NOMO-1 (cell line): ENCODE measurements around the gene GLIPR2.
A peak's percentile ranks its signal among the peaks of the same experiment; 100 is the strongest.

Source experiments
- DNase-seq, 2 experiments: peaks; one replicate each; lab custom pipeline; 2025; ENCODE audit not compliant: unreplicated experiment in 2 of 2; lab: John Stamatoyannopoulos, UW

GLIPR2 gene

GRCh38 chr9:36190388-36191289 lies 54.1 kb downstream of the GLIPR2 start, which contains the start of gene CLTA:
TSS of gene CLTA (plus strand) at chr9:36190921. CDS start at chr9:36191057, 136 bp downstream.
- peak; percentile 100 for DNase-seq

DNA sequence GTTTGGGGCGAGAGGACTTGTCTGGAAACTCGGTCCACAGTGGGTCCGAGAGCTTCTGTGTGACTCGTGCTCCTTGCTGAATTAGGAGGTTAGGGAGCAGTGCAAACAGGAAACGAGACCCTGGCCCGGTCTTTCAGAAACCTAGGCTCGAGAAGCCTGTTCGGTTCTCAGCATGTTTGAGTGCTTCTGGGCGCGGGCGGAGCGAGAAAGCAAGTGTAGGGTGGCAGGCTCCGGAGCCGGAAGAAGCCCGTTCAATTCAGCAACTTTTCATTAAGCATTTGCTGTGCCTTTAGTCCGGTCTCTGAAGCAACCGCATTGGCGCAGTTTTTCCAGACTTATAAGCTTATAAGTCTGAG lies 54.7 kb downstream of the GLIPR2 start:
- peak; percentile 19 to 58 for DNase-seq

GRCh38 chr9:36191686-36192085 lies 55.2 kb downstream of the GLIPR2 start:
- no peak for DNase-seq

DNA sequence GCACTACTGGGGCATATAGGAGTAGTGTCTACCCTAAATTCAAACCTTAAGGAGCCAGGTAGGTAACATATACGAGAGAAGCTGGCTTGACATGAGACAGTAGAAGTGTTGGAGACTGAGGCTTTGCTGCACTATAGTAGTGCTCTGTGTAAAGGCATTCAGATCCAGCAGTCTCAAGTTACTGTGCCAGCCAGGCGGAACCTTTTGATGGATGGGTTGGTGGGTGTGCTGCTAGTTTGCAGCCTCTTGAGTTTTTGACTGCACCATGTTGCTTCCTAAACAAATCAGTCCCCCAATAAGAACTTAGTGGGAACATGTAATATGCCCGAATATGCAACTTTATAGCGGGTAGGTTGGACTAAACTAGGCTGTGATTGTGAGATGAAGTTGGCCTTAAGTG lies 55.7 kb downstream of the GLIPR2 start:
- no peak for DNase-seq

DNA sequence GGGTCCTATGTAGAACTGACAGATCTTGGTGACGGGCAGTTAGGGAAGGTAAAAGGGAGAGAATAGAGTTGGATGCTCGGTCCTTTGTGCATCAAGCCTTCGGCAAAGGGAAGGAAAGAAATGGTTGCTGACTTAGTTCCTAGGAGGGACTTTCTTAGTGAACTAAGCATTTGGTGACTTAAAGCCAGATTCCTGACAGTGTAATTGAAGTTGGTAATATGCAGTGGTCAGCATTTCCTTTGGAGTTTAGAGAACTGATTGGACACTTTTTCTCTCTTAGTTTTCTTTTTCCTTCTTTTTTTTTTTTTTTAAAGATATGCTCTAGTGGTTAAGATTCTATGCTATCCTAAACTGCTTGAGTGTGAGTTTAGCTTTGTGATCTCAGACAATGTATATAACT lies 56.5 kb downstream of the GLIPR2 start:
- no peak for DNase-seq

- DNase-seq = no peak
Measured at GRCh38 chr9:36194326-36195000, 57.9 kb downstream of the GLIPR2 start.

GRCh38 chr9:36204906-36205547 lies 68.5 kb downstream of the GLIPR2 start:
- no peak for DNase-seq

- no peak for DNase-seq
Measured at GRCh38 chr9:36207016-36207415, 70.5 kb downstream of the GLIPR2 start.

DNA sequence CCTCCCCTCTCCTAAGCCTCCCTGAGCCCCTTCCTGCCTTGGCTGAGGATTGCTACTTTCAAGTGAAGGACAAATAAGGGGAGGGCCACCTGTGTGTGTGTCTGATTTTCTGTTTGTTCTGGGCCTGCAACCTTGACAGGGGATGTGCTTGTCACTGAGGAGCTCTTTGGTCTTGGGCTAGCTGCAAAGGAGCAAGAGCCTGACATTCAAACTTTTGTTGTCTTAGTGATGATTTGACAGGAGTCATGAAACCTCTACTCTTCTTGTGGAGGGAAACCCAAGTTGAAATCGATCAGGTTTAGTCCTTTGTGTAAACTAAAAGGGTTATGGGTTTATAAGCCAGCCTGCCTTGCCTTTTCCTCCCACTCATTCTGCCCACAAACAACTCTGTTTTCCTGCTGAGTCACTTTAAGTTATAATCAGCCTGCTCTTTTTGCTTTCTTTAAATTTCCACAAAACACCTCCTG lies 71.0 kb downstream of the GLIPR2 start:
- DNase-seq = no peak

GRCh38 chr9:36208521-36209253 lies 72.2 kb downstream of the GLIPR2 start:
- no peak for DNase-seq

- DNase-seq = no peak
Measured at GRCh38 chr9:36210722-36211121, 74.2 kb downstream of the GLIPR2 start.

DNA sequence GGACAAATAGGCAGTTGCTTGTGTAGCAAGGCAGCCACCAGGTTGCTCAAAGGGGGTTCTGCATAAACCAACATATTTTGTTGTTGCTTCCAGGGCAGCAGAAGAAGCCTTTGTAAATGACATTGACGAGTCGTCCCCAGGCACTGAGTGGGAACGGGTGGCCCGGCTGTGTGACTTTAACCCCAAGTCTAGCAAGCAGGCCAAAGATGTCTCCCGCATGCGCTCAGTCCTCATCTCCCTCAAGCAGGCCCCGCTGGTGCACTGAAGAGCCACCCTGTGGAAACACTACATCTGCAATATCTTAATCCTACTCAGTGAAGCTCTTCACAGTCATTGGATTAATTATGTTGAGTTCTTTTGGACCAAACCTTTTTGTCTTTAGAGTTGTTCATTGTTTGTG lies 75.0 kb downstream of the GLIPR2 start:
- DNase-seq = no peak

DNA sequence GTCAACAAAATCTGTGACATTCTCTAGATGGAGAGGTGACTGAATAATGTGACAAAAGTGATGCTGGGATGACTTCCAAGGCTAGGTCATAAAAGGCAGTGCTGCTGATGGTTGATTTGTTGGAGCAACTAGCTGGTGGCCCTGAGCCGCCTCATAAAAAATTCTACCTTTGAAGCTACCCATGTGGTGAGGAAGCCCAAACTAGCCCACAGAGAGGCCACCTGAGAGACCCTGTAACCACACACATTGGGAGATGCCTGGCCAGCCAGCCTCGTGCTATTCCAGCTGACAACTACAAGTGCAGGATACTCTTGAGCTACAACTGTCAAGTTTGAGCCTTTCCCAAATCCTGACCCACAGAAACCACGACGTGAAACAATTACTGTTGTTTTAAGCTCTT lies 76.9 kb downstream of the GLIPR2 start:
- no peak for DNase-seq
